Posterior vena cava (tissue), 2 donors: ENCODE measurements around the gene ITGB8. TPM values are rescaled to one million over a fixed set of nuclear protein-coding genes. Genes with fewer than 3 reads are reported as not detected.
A peak's percentile ranks its signal among the peaks of the same experiment; 100 is the strongest.

ENCODE experiments used
- DNase-seq: peaks from one replicate; pipeline ENCODE4 v3.0.0-alpha.2; 2020; ENCODE audit warnings: low spot score
- intact Hi-C, 2 donors: fragments of 100-400 bp; cut with DNase I; formaldehyde crosslinking; loops; one replicate each; pipeline versions ENCODE4 v1.14.1 to v1.14.2; 2022 to 2023
- total RNA-seq, 2 donors: library from RNA; stranded (reverse); fragmentation: NEBNext Ultra II Directional; extraction: Animal tissue kit (Norgen Biotek cat#: 25700); gene quantifications; one replicate each; pipeline ENCODE4 v1.2.1, GENCODE V29; 2021
- donor health status: DM: yes; HTN: yes; CAD: no.
- donor health status: DM: yes; HTN: yes; CAD: no.

The ITGB8 gene
- total RNA-seq, 2 donors from 2014 or later, result 12.8 to 13.6 TPM

DNA sequence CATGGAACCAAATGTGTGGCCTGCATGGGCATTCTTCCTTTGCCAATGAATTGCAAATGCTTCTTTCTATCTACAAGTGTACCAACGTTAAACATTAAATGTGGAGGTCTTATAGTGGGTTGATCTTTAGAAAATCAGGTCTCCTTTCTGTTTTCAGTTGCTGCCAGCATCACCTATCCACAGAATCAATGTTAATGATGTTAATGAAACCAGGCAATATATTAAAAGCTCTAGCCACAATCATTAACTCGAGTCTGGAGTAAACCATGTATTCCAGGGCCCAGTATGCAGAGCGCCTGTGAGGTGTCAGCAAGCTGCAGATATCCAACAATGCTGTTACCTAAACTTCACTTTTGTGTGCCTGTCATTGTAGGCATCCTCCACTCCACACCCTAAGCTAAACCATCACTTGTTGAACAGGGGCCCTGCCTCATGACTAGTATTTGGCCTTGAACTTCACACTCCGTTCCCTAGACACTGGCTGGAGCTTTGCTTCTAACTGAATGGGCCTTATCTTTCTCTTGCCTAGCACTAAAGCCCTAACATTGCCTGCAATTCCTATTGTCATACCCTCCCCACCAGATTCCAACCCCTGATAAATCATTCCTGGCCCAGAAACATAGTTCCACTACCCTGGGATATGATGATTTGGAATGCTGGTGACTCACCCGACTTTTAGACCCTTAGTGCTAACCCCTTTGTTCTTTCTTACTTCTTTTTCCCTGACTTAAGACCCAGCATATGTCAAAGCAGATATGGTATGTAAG lies 24.3 kb upstream of the ITGB8 start:
- no peak for DNase-seq

DNA sequence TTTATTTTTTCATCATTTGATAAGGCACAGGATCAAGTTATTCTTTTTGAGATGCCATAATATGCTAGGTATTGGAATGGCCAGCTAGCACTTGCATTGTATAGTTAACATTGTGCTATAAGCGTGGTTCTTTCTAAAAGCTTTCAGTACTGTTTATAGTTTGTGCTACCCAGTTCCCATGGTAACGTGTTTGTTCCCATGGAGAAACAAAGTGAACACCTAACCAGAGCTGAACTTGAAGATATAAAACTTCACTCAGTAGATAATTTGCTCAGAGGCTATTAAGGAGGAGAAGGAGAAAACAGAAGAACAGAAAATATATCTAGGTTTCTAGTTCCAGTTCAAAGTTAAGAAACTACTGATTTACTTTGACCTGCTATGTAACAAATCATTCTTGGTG lies 23.6 kb upstream of the ITGB8 start:
- no peak for DNase-seq
- intact Hi-C loops, result no loop called here

More for the DNA sequence above, 24.3 kb upstream of the ITGB8 start:
- intact Hi-C loops, result no loop called here

DNA sequence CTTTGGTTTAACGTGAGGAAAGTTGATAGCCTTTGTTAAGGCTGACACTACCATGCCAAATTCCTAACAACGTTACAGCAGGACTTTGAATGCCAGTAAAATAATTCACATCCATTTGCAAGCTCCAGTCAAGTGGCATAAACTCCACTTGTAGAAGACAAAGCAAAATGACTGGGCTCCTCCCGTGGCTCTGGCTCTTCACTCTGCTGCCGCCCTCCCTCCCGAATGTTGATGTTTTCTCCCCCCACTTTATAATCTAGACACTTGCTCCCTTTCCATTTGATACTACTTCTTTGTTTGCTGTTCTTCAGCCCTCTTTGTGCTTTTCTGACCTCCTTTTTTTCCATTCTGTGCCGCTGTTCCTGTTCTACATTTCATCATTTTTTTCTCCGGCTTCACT lies 22.8 kb upstream of the ITGB8 start:
- intact Hi-C loops, result no loop called here
- no peak for DNase-seq

DNA sequence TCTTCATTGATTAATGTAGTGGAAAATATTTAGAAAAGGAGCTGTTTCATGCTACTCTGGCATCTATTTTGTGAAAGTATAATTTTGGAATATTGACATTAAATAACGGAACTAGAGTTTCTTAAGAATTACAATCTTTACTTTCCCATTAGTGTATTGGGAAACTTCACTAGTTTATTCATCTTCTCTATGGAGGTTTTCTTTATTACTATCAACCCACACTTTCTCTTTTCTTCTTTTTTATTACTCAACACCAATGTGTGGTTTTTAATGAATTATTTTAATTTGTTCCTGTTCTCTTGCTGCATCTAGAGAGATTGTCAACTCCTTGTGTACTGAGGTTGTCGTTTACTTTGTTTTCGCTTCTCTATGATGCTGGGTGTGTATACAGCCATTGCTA lies 20.4 kb upstream of the ITGB8 start:
- DNase-seq, result no peak
- intact Hi-C loops, result no loop called here

DNA sequence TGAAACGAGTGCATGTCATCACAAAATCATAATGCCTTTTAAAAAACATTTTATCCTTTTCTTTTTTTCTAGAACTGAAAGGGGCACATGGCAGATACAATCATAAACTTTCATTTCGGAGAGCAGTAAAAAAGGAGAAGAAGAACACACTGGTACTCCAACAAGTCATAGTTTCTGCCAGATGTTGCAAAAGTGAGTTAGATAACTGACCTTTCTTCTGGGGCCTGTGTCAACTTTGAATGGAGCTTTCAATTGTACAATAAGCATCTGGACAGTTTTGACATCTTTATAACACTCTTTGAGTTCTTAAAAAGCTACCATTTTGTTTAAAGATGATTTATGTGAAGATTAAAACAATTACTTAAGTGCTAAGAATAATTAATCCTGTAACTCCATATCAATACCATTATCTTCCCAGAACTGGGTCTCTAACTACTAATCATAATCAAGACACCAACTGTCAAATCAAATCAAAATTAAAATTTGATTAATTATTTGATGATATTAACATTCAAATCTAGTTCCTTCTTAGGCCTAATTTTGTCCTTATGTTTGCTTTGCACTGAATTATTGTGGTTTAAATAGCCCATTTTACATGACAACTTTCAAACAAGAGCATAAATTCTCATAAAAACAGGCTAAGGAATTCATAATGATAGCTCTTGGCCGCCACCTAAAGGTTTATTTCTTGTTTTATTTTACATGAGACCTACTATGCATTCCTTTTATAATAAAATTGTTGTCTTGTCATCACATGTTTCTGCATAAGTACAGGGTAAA lies 19.5 kb upstream of the ITGB8 start:
- no peak for DNase-seq
- intact Hi-C loops, result no loop called here

DNA sequence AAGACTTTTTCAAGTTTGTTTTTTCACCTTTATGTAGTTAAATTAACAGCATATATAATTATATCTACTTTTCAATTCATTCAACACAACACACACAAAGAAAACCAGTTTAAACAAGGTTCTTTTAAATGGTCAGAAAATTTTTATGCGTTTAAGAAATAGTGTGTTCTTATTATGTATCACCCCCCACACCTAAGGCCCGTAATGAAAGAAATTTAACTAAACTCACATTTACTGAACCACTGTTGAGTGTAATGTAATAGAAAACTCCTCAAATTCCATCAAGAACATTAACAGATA lies 19.0 kb upstream of the ITGB8 start:
- no peak for DNase-seq
- intact Hi-C loops, result no loop called here

DNA sequence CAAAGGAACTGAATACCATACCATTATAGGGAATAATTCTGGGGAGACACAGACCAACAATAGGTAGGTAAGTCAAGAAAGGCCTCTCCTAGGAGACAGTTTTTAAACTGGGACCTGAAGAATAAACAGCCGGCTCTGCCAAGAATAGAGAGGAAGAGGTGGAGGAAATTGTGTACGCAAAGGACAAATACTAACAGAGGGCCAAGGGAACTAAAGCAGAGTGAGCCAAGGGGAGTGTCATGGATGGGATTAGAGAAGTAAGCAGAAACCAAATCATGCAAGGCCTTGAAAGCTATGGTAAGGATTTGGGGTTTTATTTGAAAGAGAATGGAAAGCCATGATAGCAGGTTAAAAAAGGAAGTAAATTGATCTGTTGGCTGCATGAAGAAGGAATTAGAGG lies 18.1 kb upstream of the ITGB8 start:
- DNase-seq, result no peak
- intact Hi-C loops, result no loop called here

DNA sequence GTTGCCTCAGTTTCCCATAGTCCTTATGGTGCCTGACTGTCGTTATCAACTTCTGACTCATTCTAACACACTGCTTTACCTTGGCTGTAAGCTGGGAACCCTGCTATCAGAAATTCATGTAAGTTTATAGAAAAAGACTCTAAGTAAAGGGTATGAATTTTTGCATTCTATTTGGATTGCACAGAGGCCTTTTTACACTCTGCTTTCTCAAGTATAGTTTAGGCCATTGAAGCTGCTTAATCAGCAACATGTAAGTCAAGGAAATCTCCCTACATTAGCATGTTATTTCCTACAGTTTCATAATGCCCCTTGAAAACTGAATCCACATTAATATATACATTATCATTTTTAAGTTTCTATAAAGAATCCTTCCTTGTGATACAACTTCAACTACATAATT lies 17.1 kb upstream of the ITGB8 start:
- no peak for DNase-seq
- intact Hi-C loops, result no loop called here

DNA sequence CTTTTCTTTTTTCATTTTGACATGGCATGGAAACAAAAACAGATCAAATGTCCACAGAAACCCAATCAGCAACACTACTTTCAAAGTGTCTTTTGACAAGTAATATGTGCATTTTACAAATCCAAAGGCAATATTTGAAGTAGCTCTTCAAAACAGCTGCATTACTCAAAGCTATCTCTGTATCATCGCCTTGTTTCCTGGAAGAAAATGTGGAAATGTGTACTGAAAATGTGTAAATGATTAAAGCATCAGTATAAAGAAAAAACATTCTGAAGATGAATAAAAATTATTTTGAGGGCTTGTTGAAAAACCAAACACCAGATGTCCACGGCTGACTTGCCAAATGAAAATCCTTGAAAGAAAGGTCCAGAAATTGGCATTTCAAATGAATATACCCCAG lies 16.5 kb upstream of the ITGB8 start:
- intact Hi-C loops, result no loop called here
- DNase-seq, result no peak

DNA sequence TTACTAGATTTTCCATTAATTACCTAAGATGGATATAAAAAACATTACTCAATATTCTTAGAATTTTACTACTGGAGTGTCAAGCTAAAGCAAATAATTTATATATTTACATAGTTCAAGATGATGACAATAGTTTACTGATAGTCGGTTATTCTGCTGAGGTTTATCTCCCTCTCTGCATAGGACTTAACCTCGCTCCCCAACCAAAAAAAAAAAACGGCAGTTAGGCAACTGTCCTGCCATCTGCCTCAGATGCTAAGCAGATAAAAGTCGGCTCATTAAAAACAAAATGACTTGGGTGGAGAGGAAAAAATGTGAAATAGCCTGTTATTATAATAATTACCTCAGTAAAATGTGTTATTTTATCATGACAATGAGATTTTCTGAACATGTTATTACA lies 14.0 kb upstream of the ITGB8 start:
- DNase-seq, result no peak
- intact Hi-C loops, result no loop called here

DNA sequence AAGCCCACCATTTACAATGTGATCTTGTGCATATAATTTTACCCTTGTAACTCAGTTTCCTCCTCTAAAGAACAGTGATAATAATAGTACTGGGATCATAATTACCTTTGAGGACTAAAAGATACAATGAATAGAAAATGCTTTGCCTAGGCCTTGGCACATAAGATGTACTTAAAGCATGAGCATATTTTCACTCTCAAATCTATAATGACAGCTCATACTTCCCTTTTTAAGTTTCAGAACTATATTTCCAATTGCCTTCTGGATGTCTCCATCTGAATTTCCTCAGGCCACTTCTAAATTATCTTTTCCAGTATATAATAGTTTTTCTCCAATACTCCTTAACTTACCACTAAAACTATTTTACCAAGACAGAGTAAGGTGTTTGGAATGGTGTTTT lies 13.3 kb upstream of the ITGB8 start:
- intact Hi-C loops, result no loop called here
- no peak for DNase-seq

DNA sequence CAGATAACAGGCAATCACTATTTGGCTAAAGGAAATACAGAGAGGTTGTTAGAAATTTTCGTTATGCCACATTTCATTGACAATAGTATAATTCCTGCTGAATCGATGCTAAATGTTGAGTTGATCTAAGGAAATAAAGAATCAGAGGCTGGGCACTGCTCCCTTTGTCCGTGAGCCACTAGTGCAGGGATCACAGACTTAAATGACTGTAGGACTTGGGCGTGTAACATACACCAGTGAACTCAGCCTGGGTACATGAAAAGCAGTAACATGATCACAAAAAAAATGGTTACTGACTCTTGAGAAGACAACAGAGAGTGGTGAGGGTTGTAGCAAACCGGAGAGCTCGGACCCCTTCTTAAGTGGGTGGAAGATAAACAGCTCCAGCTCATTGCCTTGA lies 11.8 kb upstream of the ITGB8 start:
- intact Hi-C loops, result no loop called here
- no peak for DNase-seq

DNA sequence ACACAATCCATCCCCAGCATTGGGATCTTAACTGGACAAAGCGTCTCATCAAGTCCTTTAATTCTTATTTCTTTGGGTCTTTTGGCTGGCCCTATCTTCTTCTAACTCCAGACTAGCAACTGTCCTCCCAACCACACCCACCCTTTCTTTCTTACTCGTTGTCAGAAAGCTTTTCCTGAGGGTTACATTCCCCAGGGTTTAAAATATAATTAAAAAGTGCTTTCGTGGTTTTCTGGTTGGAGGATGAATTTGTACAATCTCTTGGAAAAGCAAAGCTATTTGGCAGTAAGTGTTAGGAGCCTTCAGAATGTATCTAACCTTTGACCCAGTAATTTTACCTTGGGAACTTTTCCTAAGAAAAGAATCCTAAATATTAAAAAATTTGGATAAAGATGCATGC lies 10.4 kb upstream of the ITGB8 start:
- intact Hi-C loops, result no loop called here
- DNase-seq, result no peak

DNA sequence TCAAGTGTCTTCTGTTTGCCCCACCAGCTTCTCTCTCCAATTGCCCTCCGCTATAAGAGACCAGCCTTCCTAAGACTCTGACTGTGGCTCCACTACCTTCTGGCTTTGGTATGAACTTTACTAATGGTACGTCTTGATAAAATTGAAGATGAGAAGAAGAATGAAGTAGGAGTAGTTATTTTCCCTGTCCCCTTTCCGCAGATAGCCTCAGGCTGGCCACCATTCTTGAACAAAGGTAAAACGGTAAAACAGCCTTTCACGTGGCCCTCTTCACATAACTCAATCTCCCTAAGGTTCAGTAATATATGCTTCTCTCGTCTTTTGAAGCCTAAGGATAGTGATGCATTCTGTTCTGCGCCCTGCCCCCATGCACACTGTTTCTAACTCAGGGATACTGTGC lies 9.9 kb upstream of the ITGB8 start:
- intact Hi-C loops, result no loop called here

DNA sequence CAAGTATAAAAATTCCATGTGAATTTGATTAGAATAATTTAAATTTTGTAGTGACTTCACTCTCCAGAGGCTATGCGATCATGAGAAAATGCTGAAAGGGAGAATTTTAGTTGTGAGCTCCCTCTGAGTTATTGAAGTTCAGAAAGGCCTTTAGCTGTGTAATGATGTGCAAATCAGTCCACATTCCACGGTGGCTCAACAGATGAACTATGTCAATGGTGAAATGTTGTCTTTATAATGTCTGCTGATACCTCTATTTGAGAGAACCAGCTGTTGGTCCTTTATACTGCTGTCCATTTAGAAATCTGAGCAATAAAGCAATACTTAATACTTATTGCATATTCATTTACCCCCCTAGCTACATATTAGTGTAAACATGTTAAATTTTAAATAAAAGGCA lies 7.1 kb upstream of the ITGB8 start:
- intact Hi-C loops, result no loop called here
- DNase-seq, result no peak

More for the DNA sequence above, 9.9 kb upstream of the ITGB8 start:
- no peak for DNase-seq

DNA sequence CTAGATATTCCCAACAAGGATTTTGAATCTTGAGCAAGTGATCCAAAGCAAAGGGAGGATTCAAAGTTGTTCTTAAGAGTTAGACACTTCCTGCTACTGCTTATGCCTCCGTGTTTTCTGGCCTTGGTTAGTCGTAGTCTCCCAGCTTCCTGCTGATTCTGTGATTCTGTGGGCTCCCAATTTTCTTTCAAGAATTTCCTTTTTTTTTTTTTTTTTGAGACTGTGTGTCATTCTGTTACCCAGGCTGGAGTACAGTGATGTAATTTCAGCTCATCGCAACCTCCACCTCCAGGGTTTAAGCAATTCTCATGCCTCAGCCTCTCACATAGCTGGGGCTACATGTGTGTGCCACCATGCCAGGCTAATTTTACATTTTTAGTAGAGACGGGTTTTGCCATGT lies 4.4 kb upstream of the ITGB8 start:
- no peak for DNase-seq
- intact Hi-C loops, result no loop called here

DNA sequence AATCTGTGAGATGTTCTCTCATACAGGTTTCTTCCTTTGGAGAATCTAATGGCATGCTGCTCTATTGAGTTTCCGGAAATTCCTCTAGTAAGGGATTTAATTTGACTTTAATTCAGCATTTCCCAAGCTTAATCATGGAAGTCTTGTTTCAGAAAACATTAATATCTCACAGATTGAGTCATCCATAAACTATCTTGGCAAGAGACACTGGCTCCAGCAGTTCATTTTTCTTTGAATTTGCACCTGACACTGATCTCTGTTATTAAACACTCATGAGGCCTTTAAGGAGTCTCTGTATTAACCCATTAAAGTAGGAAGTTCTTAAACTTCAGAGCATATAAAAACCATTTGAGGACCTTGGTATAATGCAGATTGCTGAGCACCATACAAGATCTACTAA lies 3.6 kb upstream of the ITGB8 start:
- intact Hi-C loops, result no loop called here
- DNase-seq, result no peak

DNA sequence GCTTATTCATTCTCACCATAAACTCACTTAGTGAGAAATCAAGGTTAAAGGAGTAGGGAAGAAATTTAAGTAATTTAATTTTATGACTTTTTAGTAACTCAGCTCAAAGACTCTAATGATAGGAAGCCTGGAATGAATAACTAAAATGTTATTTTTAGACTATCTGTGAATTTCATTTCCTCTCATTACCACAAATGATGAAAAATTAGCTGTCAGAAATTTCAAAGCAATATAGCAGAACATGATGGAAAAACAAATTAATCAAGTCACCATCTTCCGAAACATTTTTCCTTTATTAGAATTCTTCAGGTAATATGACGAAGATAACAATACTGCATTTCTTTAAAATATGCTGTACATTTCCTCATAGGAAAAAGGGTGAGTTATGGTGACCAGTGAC lies 2.7 kb upstream of the ITGB8 start:
- no peak for DNase-seq
- intact Hi-C loops, result no loop called here

DNA sequence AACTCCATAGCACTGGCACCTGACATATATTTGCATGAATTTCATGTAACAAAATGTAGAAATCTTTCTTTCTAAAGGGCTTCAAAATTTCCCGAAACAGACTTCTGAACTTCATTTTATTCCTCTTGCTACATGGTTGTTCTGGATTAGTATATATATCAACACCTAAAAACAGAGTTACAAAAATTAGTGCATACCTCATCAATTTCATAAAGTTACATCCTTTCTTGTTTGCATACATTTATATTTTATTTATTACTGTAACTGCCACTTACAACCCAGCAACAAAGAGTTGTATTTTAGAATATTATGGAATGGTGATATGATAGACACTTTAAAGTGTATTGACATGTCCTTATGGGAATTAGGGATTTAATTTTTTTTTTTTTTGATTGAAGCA lies 2.0 kb upstream of the ITGB8 start:
- DNase-seq, result no peak
- intact Hi-C loops, result no loop called here

DNA sequence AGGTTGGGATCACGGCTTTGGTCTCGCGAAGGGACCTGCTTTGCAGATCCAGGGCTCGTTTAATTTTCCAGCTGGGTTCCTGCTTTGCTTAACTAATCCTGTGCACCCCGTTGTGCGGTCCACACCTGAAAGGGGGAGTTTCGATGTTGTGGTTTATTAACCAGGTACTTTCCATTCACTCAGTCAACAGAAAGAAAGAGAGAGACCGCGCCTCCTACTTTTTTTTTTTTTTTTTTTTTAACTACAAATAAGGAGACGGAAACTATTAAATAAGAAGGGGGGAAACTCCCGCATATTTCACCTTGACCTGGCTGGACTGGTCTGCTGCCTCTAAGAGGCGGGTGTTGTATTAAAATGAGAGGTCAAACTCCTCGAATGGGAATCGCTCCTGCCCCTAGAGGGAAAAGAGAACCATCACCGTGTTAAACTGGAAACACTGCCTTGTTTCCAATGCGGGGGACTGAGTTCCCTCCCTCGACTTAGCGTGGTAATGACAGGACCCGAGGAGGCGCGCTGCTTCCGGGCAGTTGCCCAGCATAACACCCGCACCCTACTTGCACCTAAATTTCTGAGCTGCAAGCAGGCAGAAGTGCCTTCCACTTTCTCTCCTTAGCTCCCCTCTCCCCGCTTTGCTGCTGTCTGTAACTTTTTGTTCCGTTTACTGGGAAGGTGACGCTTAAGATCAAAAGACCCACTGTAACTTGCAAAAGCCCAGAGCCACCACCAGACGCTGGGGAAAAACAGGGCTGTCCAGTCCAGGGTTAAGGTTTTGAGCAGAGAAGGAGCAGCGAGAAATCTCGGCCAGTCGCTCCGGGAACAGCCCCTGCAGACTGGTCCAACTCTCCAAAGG lies 1.1 kb upstream of the ITGB8 start:
- intact Hi-C loops, result no loop called here
- DNase-seq, result peak; percentile 83
